ENCODE results near the gene TMEM164.
"Not testable (repeated sequence)": the region's sequence is repeated elsewhere in the genome, so short reads cannot be mapped to it uniquely, and the experiment has no call there.

Gene TMEM164

DNA sequence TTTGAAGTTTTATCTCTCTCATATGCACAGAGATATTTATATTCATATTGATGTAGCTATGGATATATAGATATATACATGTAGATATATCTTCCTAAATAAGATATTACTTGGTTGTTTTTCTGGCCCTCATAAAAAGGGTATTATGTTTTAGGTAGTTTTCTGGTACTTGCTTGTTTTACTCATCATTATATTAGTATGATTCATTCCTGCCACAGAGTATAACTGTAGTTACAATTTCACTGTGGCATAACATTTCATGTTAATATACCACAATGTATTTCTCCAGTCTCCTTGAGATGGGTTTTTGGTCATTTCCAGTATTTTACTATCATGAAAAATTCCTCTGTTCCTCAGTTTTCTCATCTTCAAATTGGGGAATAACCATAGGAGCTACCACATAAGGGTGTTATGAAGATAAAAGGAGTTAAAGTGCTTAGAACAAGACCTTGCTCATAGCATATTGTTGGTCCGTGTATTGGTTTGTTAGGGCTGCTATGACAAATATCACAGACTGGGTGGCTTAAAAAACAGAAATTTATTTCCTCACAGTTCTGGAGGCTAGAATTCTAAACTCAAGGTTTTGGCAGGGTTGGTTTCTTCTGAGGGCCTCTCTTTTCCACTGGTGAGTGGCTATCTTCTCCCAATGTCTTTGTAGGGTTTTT lies 129.7 kb downstream of the TMEM164 start:
- no peak for DNase-seq (ENCODE audit: low read depth)

DNA sequence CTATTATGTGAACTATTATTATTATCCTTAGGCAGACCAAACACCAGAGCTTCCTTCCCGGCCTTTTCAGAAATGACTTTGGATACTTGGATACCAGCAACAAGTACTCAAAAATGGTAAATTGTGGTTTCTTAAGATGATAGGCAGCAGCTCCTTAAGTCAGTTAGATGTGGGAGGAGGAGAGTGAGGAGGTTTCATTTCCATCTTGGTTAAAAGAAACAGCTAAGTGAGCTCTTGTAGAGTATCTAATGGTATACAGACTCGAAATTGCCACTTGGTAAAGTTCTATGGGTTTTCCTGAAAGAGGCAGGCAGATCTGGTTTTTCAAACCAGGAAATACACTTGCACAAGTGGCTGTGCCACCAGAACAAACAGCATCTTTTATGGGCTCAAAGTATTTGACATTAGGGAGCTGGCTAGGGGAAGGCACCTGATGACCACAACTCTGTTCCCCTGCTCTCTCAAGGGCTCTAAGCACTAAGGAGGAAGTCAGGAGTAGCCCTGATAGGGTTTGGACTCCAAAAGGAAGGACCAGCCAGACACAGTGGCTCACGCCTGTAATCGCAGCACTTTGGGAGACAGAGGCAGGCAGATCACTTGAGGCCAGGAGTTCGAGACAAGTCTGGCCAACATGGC lies 130.9 kb downstream of the TMEM164 start:
- no peak for DNase-seq (ENCODE audit: low read depth)

DNA sequence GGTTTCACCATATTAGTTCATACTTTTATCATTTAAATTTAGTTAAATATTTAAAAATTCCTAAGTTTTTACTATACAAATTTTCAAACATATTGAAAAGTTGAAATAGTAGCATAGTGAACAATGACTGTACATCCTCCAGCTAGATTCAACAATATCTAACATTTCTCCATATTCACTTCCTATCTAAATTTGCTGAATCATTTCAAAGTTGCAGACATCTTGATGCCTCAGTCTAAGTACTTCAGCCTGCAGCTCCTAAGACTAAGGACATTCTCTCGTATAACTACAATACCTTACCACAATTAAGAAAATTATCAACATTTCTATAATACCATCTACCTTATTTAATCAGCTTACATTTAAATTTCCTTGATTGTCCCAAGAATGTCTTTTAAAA lies 132.7 kb downstream of the TMEM164 start:
- DNase-seq (ENCODE audit: low read depth): no peak

DNA sequence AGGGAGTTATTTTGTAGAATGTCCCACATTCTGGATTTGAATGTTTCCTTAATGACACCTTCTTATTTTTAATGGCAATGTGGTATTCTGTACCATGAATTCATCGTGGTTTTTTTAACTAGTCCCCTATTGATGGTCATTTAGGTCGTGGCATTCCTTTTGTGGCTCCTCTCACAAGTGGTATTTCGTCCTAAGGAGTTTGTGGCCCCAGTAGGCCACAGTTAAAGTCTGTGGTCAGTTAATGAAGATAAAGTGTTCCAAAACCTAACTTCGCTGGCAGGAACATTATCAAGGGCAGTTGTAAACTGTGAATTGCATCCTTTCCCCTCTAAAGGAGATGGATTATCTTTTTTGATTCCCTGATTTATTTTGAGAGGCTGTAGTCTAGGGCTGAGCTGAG lies 133.2 kb downstream of the TMEM164 start:
- no peak for DNase-seq (ENCODE audit: low read depth)

DNA sequence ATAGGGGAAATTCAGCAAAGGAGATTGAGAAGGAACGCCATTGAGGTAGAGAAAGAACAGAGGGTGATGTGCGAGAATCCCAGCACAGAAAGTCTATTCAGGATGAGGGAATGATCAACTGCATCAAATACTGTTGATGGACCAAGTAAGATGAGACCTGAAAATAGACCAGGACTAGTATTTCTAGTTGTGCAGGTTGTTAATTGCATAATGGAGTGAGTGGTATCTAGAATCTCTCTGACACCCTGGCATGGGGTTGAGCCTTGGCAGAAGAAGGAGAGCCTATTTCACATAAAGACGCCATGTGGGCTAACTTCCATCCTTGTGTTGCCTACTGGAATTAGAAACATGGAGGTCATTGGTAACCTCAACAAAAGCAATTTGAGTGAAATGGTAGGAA lies 135.6 kb downstream of the TMEM164 start:
- no peak for DNase-seq (ENCODE audit: low read depth)

DNA sequence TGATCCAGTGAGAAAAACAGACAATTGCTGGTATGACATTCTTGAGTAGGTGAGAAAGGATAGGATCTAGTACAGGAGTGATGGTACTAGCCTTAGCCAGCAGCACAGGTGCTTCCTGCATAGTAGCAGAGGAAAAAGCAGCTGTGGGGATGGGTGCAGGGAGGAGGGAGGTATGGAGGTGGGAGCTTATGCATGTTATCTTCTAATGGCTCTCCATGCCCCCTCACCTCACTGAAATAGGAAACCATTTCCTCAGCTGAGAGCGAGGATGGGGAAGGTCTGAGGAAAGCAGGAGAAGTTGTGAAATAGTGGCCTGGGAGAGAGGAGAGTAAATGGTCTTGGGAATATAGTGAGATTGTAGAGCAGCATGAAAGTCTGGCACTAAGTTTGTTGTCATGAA lies 136.3 kb downstream of the TMEM164 start:
- no peak for DNase-seq (ENCODE audit: low read depth)

DNA sequence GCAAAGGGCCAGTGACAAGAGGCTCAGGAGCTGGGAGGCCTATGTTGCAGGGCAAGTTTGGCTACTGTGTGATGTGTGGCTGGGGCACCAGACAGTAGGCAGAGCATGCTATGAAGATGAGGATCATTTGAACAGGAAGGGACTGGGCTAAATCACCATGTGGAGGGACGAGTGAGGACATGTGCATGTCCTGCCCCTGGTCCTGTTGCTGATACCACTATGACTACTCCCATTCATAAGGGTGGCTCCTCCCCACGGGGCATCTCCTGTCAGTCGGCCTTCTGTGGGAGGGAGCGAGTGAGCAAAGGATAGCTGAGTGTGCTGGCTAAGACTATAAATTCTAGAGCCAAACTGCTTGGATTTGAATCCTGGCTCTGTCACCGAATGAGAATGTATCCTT lies 139.2 kb downstream of the TMEM164 start:
- no peak for DNase-seq (ENCODE audit: low read depth)

DNA sequence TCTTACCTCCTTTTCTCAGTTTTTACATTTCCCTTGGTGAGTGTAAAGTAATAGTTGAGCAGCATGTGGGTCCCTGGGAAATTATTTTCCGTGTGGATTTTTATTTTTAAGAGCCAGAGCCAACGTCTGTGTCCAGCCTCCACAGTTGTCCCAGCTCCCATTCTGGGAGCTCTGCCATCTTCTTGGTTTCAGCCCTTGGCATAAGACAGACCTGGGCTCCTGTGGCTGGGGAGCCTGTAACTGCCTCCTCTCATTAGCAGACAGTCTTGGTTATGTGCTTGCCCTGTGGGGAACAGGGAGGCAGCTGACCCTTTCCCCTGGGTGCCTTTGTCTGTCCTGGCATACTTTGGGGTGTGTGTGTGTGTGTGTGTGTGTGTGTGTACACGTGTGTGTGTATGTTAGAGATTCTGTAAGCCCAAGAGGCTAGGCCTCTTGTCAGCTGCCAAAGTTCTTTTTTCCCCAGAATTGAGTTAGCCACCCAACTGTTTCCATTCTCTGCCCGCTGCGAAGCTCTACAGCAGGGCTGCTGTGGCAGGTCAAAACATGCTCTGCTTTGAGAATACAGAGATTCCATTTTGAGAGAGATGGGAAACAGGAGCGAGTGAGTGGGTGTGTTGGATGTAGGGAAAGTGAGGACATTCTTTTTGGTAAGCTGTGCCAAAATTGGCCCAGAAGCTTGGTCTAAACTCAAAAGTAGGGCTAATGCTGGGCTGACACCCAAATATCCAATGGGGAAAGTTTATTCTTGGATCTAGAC lies 140.7 kb downstream of the TMEM164 start:
- no peak for DNase-seq (ENCODE audit: low read depth)

DNA sequence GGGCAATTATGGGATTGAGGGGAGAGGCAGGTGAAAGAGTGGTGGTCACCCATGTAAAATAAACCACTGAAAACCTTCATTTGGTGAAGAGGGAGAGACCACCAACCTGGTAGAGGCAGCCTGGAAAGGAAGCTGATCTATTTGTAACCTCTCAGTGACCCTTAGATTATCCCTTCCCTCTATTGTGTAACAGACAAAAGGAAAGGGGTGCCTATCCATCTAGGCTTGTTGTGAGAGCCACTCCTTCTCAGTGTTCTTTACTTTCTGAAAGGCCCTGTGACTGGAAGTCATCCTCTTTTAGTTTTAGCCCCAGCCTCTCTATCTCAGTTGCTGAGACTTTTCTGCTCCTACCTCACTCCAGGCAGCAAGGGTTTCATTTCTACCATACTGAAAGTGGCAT lies 142.4 kb downstream of the TMEM164 start:
- DNase-seq (ENCODE audit: low read depth): no peak

DNA sequence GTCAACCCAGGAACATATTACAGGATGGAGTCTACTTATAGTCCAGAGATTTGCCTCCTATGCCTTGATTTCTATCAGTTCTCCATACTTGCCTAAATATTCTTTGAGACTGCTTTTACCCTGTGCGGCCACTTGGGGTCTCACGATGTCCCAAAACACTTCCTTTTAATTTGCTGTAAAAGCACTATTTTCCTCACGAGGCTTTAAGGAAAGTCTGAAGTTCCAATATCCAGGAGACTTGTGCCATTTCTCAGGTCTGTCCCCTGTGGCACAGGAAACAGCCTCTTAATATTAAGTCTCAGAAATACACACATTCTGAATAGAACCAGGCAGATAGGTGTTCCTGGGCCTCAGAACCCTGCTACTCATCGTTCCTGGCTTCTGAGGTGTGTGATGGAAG lies 142.9 kb downstream of the TMEM164 start:
- DNase-seq (ENCODE audit: low read depth): peak; percentile 3

DNA sequence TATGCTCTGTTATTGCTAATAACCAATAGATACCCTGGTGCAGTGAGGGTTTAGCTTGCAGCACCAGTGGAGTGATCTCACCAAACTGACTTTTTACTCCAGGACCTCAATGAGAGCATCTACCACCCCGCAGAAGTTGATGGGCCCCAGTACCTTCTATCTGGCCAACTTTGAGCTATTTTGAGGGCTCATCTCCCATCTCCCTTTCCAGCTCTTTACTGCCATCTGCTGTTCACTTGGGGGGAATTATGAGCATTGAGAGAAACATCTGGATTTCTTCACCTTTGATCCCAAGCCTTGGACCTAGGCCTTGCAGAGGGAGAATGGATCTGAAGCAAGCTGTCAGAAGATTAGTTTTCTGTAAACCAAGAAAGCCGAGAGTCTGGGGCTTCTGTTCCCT lies 143.6 kb downstream of the TMEM164 start:
- DNase-seq (ENCODE audit: low read depth): peak; percentile 3

DNA sequence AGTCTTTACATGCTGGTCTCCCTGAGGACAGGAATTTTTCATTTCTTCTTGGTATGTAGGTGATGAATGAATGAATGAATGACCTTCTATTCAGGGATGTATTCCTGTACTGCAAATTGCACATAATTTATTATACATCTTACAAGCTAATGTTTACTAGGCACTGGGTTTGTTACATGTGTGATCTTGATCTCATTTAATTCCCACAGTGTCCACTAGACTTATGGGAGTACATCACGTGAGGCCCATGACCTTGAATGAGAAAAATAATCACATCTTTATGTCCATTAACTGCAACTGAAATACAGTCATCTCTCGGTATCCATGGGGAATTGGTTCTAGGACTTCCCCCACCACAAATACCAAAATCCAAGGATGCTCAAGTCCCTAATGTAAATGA lies 150.3 kb downstream of the TMEM164 start:
- no peak for DNase-seq (ENCODE audit: low read depth)

DNA sequence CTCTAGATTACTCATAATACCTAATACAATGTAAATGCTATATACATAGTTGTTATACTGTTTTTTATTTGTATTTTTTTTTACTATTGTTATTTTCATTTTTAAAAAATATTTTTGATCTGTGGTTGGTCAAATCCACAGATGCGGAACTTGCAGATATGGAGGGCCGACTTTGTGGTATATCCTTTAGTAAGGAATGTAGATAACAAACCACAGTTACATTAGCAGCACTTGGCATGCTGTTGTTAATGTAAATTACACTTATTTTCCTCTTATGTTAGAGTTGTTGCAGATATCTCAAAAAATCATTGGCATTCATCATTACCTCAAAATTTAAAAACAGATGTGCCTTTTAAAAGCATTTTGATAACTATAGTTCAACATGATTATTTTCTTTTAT lies 151.0 kb downstream of the TMEM164 start:
- no peak for DNase-seq (ENCODE audit: low read depth)

DNA sequence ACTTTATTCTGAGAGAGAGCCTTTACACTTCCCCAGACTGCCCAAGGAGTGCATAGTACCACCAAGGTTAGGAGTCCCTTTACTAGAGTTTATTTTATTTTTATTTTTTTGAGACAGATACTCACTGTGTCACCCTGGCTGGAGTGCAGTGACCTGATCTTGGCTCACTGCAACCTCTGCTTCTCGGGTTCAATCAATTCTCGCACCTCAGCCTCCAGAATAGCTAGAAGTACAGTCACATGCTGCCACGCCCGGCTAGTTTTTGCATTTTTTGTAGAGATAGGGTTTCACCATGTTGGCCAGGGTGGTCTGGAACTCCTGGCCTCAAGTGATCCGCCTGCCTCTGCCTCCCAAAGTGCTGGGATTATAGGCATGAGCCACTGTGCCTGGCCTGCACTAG lies 151.4 kb downstream of the TMEM164 start:
- DNase-seq (ENCODE audit: low read depth): not testable (repeated sequence)

DNA sequence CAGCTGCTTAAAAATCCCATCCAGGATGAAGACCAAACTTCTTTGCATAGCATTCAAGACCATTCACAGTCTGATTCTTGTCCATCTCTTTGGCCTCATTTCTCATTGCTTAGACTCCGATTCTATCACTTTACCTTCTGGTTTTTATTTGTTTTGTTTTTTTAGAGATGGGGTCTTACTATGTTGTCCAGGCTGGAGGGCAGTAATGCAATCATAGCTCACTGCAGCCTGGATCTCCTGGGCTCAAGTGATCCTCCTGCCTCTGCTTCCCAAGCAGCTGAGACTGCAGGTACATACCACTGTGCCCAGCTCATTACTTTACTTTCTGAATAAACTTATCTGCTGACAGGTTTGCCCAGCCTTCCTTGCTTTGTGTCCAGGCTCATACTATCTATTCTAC lies 152.8 kb downstream of the TMEM164 start:
- DNase-seq (ENCODE audit: low read depth): no peak

DNA sequence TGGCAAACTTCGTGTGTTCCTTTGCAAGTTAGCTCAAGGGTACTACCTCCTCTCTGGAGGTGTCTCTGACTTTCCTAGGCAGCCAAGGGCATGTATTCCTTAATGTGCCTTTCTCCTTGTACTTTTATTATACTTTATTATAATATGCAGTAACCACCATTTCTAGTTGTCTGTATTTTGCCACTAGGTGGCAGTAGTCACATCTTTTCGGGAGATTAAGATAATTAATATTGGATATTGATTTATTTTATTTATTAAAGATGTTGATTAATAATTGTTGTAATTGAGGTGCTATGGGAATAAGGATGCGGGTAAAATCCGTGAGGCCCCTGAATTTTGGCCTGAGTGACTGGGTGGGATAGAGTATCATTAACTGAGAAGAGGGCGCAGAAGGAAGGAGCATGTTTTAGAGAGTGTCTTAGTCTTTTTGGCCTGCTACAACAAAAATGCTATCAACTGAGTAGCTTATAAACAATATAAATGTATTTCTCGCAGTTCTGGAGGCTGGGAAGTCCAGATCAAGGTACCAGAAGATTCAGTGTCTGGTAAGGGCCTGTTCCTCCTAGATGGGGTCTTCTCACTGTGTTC lies 153.3 kb downstream of the TMEM164 start:
- no peak for DNase-seq (ENCODE audit: low read depth)

DNA sequence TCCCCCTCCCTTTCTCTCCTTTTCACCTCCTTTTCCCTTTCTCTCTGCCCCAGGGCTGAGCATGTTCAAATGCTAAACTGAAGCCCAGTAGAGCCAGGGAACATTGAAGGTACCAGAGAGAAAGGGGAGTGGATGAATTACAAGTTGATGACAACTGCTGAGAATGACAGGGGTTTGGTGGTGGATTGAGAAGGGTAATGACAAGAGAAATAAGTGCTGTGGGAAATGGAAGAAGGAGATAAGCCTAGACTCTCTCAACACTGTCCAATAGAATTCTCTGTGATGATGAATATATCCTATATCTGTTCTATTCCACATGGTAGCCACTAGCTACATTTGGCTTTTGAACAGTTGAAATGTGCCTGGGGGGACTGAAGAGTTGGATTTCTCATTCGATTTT lies 154.5 kb downstream of the TMEM164 start:
- DNase-seq (ENCODE audit: low read depth): no peak

DNA sequence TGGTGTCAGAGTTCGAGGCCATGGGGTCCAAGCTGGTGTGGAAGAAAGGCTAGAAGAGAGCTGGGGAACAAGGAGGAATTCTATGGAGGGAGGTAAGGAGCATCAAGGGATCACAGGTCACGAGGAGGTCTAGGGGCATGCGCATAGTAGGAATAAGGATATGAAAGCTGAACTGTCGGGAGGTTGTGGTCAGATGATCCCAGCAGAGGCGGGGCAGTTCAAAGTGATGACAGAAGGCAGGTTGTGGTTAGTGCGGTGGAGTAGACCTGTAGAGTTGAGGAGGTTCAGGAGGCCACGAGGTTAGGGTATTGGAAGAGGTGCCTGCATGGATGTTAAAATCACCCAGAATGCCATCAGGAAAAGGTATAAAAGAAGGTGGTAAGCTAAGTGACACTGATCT lies 156.3 kb downstream of the TMEM164 start:
- DNase-seq (ENCODE audit: low read depth): no peak

DNA sequence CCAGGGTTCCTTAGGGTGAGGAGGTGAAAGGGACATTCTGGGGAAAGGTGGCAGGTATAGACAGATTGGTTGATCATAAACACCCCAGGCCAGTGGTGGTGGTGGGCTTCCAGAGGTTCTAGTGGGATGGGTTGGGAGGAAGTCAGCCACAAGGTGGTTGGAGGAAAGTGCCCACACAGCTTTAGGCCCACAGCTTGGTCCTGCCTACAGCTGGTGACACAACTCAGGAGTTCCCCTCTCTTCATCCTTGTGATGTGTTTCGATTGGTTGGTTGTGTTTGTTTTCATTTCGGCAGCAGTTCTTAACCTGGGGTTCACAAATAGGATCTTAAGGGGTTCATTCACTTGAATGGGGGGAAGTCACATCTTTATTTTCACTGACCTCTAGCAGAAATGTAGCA lies 157.0 kb downstream of the TMEM164 start:
- DNase-seq (ENCODE audit: low read depth): no peak

DNA sequence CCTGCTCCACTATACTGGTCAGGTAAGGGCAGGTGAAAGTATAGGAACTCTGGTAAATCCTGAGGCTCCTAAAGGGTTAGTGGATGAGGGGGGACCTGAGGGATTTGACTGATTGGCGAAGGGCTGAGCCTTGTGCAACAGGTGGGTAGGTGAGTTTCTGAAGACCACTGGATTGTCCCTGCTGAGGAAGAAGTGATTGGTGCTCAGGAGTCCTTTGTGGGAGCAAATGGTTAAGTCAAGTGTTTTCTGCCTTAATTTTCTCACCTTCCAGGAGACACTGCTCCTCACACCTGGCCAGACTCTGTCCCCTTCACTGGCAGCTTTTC lies 158.4 kb downstream of the TMEM164 start:
- no peak for DNase-seq (ENCODE audit: low read depth)

DNA sequence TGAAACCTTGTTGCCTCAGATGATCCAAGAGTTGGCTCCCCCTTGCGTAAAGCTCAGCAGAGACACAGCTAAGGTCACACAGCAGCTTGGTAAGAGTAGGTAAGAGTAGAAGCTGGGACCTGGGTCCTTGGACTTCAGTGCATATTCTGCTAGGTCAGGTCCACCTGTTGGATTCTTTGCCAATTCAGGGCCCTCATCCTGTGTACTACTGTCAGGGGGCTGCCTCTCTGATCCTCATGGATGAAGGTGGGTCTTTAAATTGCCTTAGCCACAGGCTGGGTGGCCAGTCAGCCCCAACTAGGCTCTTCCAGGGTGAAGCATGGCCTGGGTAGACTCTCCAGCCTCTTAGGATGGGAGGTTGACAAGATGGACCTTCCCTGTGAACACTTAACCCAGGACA lies 159.2 kb downstream of the TMEM164 start:
- no peak for DNase-seq (ENCODE audit: low read depth)

DNA sequence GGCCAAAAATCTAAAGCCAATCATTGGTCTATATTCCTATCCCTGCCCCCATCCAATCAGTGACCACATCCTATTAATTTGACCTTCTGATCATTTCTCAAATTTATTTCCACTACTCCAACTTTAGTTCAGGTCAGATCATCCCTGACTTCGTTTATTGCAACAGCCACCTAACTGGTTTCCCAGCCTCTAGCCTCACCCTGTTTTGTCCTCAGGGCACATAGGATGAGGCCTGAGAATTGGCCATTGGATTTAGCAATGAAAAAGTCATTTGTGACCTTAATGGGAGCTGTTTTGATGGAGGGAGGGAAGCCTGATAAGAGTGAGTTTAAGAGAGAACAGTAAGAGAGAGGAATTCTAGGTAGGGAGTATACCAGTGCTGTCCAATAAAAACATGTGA lies 160.0 kb downstream of the TMEM164 start:
- DNase-seq (ENCODE audit: low read depth): no peak

DNA sequence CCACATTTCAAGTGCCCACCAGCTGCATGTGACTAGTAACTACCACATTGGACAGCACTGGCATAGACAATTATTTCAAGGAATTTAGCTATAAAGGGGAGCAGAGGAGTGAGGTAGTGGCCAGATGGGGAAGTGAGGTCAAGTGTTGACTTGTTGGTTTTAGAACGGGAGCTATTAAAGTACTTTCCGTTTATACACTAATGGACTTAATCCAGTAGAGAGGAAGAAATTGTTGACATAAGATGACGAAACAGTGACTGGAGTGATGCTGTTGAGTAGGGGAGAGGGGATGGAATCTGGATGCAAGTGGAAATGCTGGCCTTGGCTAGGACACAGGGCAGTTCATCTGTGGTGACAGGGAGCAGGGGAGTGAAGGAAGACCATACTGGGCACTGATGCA lies 160.6 kb downstream of the TMEM164 start:
- DNase-seq (ENCODE audit: low read depth): no peak
